Panc1 (cell line): Measurements from ENCODE around the gene UGT1A6. TPM values are rescaled to one million over a fixed set of nuclear protein-coding genes. Genes with fewer than 3 reads are reported as not detected.
"Not testable (repeated sequence)": the region's sequence is repeated elsewhere in the genome, so short reads cannot be mapped to it uniquely, and the experiment has no call there.

ENCODE experiments used
- ATAC-seq: fragments of 200-7000 bp; cut with Tn5 transposase; 2 replicates; pipeline ENCODE4 v1.9.1; 2020; ENCODE audit warnings: mild to moderate bottlenecking, moderate library complexity
- BruUV-seq: library from RNA; stranded (reverse); fragments of 400-500 nt; replicated peaks from 2 replicates; lab custom pipeline; 2021; lab: Mats Ljungman, UMichigan
- CTCF ChIA-PET: fragments of 300-600 bp; sonication (Branson Sonifier 250); formaldehyde crosslinking; loops from one replicate; lab custom pipeline; 2022; ENCODE audit warnings: antibody characterized with exemption; lab: Charles Lee
- POLR2A ChIA-PET: fragments of 300-600 bp; sonication (Branson Sonifier 250); formaldehyde crosslinking; loops from one replicate; lab custom pipeline; 2022; ENCODE audit warnings: antibody characterized with exemption; lab: Charles Lee
- DNase-seq: peaks from one replicate; pipeline ENCODE4 v3.0.0-alpha.2; 2010; ENCODE audit warnings: low read depth, low spot score
- H3K27ac ChIP-seq: 2 replicates; pipeline ENCODE4 v1.5.1; 2011; ENCODE audit warnings: mild to moderate bottlenecking, low read length, inconsistent platforms
- H3K27me3 ChIP-seq: fragments of 200-500 bp; sonication (Bioruptor generic); 2 replicates; pipeline ENCODE4 v1.6.0; 2014; ENCODE audit warnings: low read length, inconsistent platforms; ENCODE audit not compliant: control insufficient read depth, insufficient read depth
- H3K36me3 ChIP-seq: fragments of 200-500 bp; sonication (Bioruptor generic); 2 replicates; pipeline ENCODE4 v1.5.1; 2014; ENCODE audit warnings: inconsistent platforms, mild to moderate bottlenecking, low read length, moderate library complexity; ENCODE audit not compliant: control insufficient read depth, insufficient read depth
- H3K4me1 ChIP-seq: 2 replicates; pipeline ENCODE4 v1.5.1; 2011; ENCODE audit warnings: inconsistent platforms, mild to moderate bottlenecking, low read length, moderate library complexity; ENCODE audit not compliant: control insufficient read depth, insufficient read depth
- H3K4me3 ChIP-seq, 2 experiments: 2 replicates each; pipeline ENCODE4 v1.5.1; 2011 to 2012; ENCODE audit warnings: low read depth in 2 of 2, low read length in 2 of 2, mild to moderate bottlenecking in 2 of 2, inconsistent platforms in 1 of 2, moderate library complexity in 1 of 2
- H3K9me3 ChIP-seq: fragments of 200-500 bp; sonication (Bioruptor generic); 2 replicates; pipeline ENCODE4 v1.5.1; 2014; ENCODE audit warnings: low read depth, mild to moderate bottlenecking, inconsistent platforms, low read length, moderate library complexity; ENCODE audit not compliant: control insufficient read depth, insufficient read depth
- POLR2AphosphoS5 ChIP-seq: IDR thresholded peaks from 2 replicates; pipeline ENCODE4 v1.6.1; 2012; ENCODE audit warnings: mild to moderate bottlenecking, low read depth, low read length, moderate library complexity
- SIN3A ChIP-seq: IDR thresholded peaks from 2 replicates; pipeline ENCODE4 v1.6.1; 2012; ENCODE audit warnings: low read depth, mild to moderate bottlenecking, low read length, moderate library complexity, borderline replicate concordance; ENCODE audit not compliant: insufficient read depth
- TCF7L2 ChIP-seq: IDR thresholded peaks from 2 replicates; pipeline ENCODE4 v1.6.1; 2011; ENCODE audit warnings: mild to moderate bottlenecking, low read depth, low read length, inconsistent platforms
- in situ Hi-C: cut with HindIII; loops from 2 replicates; pipeline ENCODE4 v1.10.0; 2016; ENCODE audit warnings: low sequenced_read_pairs, low pct_unique_long_range_greater_than_20kb
- intact Hi-C: fragments of 100-400 bp; cut with micrococcal nuclease; formaldehyde crosslinking; loops from one replicate; pipeline ENCODE4 v1.10.0; 2022; ENCODE audit not compliant: unreplicated experiment
- total RNA-seq: library from RNA; stranded (reverse); gene quantifications from one replicate; pipeline ENCODE4 v1.2.1, GENCODE V29; 2021; ENCODE audit not compliant: unreplicated experiment
- TF ChIP-seq, protein P1 (sequence below), 2 experiments: IDR thresholded peaks; 2 replicates each; pipeline ENCODE4 v1.6.1; 2011 to 2012; ENCODE audit warnings: low read depth in 2 of 2, control low read depth in 1 of 2, low read length in 1 of 2, mild to moderate bottlenecking in 1 of 2, moderate library complexity in 1 of 2; ENCODE audit not compliant: insufficient read depth in 1 of 2
- TF ChIP-seq, protein P2 (sequence below): fragments of 450-650 bp; IDR thresholded peaks from 2 replicates; pipeline ENCODE4 v1.5.1; 2017; ENCODE audit warnings: mild to moderate bottlenecking

Gene UGT1A6
- total RNA-seq, 1 experiment from 2014 or later, result not detected

DNA sequence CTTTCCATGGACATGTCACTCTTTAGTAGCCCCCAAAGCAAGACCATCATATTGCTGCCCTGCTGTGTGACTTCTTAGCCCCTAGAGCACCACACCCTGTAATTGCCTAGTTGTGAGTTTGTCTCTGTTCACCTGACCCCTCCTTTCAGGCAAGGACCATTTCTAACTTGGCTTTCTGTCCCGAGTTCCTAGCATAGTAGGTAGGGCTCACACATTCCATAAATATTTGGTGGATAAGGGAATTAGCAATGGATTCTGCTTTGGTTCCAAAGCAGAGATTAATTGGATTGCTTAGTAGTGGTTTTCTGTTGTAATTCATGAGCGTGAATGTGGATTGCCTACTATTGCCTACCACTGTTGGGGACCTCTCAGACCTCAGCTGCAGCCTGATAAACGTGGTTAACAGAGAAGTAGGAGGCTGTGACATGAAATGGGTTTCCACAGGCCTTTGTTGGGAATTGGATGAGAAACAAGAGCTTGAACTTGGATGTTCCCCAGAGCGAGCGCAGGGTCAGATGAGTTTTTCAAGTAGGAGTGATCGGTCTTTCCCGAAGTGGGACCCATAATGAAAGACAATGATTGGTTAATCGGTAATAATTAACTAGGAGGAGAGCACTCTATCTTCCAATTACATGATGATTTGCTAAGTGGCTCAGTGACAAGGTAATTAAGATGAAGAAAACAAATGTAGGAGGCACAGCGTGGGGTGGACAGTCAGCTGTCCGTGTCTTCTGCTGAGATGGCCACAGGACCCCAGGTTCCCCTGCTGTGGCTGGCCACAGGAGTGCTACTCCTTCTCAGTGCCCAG is 54.0 kb downstream of the UGT1A6 start:
- Histone ChIP-seq H3K9me3 (no peaks in the 10 kb centered on the region), H3K27me3 (no peaks in the 10 kb centered on the region), H3K36me3 (no peaks in the 10 kb centered on the region), H3K4me1 (no peaks in the 10 kb centered on the region), H3K27ac (no peak overlapping the region), H3K4me3 (no peak overlapping the region)
- ATAC-seq (no peak), DNase-seq (no peak)
- ChIA-PET POLR2A (no interaction called here), CTCF (no interaction called here)
- intact Hi-C loops, result no loop called here
- no TSS peak for BruUV-seq
- no peak for TF ChIP-seq POLR2AphosphoS5
- no peak for TF ChIP-seq SIN3A
- TF ChIP-seq, protein P1, sequence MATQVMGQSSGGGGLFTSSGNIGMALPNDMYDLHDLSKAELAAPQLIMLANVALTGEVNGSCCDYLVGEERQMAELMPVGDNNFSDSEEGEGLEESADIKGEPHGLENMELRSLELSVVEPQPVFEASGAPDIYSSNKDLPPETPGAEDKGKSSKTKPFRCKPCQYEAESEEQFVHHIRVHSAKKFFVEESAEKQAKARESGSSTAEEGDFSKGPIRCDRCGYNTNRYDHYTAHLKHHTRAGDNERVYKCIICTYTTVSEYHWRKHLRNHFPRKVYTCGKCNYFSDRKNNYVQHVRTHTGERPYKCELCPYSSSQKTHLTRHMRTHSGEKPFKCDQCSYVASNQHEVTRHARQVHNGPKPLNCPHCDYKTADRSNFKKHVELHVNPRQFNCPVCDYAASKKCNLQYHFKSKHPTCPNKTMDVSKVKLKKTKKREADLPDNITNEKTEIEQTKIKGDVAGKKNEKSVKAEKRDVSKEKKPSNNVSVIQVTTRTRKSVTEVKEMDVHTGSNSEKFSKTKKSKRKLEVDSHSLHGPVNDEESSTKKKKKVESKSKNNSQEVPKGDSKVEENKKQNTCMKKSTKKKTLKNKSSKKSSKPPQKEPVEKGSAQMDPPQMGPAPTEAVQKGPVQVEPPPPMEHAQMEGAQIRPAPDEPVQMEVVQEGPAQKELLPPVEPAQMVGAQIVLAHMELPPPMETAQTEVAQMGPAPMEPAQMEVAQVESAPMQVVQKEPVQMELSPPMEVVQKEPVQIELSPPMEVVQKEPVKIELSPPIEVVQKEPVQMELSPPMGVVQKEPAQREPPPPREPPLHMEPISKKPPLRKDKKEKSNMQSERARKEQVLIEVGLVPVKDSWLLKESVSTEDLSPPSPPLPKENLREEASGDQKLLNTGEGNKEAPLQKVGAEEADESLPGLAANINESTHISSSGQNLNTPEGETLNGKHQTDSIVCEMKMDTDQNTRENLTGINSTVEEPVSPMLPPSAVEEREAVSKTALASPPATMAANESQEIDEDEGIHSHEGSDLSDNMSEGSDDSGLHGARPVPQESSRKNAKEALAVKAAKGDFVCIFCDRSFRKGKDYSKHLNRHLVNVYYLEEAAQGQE (IDR thresholded peaks at IDR 0.05; ENCODE audit: insufficient read depth in 1 of 2, low read depth in 2 of 2, low read length in 1 of 2), result no peak
- TF ChIP-seq TCF7L2, result no peak
- TF ChIP-seq, protein P2, sequence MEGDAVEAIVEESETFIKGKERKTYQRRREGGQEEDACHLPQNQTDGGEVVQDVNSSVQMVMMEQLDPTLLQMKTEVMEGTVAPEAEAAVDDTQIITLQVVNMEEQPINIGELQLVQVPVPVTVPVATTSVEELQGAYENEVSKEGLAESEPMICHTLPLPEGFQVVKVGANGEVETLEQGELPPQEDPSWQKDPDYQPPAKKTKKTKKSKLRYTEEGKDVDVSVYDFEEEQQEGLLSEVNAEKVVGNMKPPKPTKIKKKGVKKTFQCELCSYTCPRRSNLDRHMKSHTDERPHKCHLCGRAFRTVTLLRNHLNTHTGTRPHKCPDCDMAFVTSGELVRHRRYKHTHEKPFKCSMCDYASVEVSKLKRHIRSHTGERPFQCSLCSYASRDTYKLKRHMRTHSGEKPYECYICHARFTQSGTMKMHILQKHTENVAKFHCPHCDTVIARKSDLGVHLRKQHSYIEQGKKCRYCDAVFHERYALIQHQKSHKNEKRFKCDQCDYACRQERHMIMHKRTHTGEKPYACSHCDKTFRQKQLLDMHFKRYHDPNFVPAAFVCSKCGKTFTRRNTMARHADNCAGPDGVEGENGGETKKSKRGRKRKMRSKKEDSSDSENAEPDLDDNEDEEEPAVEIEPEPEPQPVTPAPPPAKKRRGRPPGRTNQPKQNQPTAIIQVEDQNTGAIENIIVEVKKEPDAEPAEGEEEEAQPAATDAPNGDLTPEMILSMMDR, result no peak
- in situ Hi-C loops, result no loop called here

DNA sequence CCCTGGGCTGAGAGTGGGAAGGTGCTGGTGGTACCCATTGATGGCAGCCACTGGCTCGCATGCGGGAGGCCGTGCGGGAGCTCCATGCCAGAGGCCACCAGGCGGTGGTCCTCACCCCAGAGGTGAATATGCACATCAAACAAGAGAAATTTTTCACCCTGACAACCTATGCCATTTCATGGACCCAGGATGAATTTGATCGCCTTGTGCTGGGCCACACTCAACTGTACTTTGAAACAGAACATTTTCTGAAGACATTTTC is 54.5 kb downstream of the UGT1A6 start:
- no peaks in the 10 kb centered on the region for H3K36me3 ChIP-seq
- ChIA-PET POLR2A (no interaction called here), CTCF (no interaction called here)
- no peaks in the 10 kb centered on the region for H3K4me1 ChIP-seq
- ATAC-seq (no peak), DNase-seq (no peak)
- TF ChIP-seq SIN3A (no peak), POLR2AphosphoS5 (no peak), TCF7L2 (no peak)
- TF ChIP-seq, protein P1 (IDR thresholded peaks at IDR 0.05; ENCODE audit: insufficient read depth in 1 of 2, low read depth in 2 of 2, low read length in 1 of 2), result no peak
- TF ChIP-seq, protein P2, result no peak
- H3K4me3 ChIP-seq, result no peak overlapping the region
- in situ Hi-C loops (no loop called here), intact Hi-C loops (no loop called here)
- no peaks in the 10 kb centered on the region for H3K9me3 ChIP-seq
- no TSS peak for BruUV-seq
- no peak overlapping the region for H3K27ac ChIP-seq
- H3K27me3 ChIP-seq, result no peaks in the 10 kb centered on the region

DNA sequence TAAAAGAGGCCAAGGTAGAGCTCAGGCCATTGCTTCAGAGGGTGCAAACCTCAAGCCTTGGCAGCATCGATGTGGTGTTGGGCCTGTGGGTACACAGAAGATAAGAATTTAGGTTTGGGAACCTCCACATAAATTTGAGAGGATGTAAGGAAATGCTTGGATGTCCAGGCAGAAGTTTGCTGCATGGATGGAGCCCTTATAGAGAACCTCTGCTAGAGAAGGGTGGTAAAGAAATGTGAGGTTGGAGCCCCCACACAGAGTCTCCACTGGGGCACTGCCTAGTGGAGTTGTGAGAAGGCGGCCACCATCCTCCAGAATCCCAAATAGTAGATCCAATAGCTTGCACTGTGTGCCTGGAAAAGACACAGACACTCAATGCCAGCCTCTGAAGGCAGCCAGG is 58.0 kb downstream of the UGT1A6 start:
- CTCF ChIA-PET, H3K27me3 ChIP-seq, POLR2A ChIA-PET, H3K9me3 ChIP-seq, BruUV-seq, H3K4me3 ChIP-seq, ATAC-seq, intact Hi-C loops, in situ Hi-C loops, H3K4me1 ChIP-seq, H3K27ac ChIP-seq, H3K36me3 ChIP-seq, DNase-seq: not testable (repeated sequence)
